Subcutaneous adipose tissue (tissue), 4 donors: ENCODE results near the gene SLC2A1. TPM values are rescaled to one million over a fixed set of nuclear protein-coding genes. Genes with fewer than 3 reads are reported as not detected.

Experiments used
- CTCF ChIP-seq: fragments of 450-650 bp; IDR thresholded peaks from one replicate; pipeline ENCODE4 v1.5.1; 2016; ENCODE audit warnings: low read depth, mild to moderate bottlenecking, control low read depth, antibody characterized with exemption, moderate library complexity
- total RNA-seq, 4 donors: library from RNA; depleted of rRNA; stranded (reverse); fragments of >200 nt; gene quantifications; one replicate each; pipeline ENCODE4 v1.1.0, GENCODE V29; 2016

SLC2A1 gene
- total RNA-seq, 4 donors from 2014 or later = 10.0 to 24.1 (median 20.6) TPM

DNA sequence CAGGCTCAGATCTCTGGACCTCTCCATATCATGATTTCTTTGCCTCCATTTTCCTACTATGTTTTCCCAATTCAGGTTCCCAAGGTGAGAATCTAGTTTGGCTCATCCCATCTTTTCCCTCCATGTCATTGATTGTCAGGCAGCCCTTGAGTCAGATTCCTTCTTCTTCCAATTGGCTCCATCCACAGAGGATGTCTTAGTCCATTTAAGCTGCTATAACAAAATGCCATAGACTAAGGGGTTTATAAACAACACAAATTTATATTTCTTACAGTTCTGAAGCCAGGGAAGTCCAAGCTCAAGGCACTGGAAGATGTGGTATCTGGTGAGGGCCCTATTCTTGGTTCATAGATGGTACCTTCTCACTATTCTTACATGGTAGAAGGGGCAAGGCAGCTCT is 42.8 kb upstream of the SLC2A1 start:
- no peak for TF ChIP-seq CTCF

DNA sequence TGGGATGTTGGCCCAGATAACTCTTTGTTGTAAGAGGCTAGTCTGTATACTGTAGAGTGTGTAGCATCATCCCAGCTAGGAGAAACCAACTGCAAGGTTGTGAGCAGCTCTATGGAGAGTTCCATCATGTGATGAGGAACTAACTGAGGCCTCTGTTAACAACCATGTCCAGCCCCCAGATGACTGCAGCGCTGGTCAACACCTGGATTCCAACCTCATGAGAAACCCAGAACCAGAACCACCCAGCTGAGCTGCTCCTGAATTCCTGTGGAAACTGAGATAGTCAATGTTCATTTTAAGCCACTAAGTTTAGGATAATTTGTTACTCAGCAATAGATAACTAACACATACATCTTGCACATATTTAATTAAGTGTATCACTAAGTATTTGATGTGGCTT is 41.6 kb upstream of the SLC2A1 start:
- TF ChIP-seq CTCF = no peak

DNA sequence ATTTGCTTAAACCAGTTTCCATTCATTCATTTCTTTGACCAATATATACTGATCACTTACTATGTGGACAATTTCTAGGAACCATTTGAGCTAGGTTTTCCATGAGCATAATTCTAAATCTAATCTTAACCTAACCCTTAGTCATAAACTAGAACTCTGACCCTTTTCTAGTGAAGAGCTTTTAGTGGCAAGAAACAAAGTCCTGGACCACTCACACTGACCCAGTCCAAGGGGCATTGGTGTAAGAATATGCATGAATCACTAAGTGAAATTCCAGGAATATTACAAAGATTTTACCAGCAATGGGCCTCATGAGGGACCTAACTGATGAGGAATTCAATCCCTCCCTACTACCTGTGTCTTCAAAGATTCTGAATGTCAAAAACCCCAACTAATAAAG is 40.6 kb upstream of the SLC2A1 start:
- no peak for TF ChIP-seq CTCF

GRCh38 chr1:42998386-42998785 is 39.7 kb upstream of the SLC2A1 start:
- no peak for TF ChIP-seq CTCF

- TF ChIP-seq CTCF = no peak
Measured at GRCh38 chr1:42996384-42996970, 37.8 kb upstream of the SLC2A1 start.

GRCh38 chr1:42993502-42994136 is 35.0 kb upstream of the SLC2A1 start:
- no peak for TF ChIP-seq CTCF

DNA sequence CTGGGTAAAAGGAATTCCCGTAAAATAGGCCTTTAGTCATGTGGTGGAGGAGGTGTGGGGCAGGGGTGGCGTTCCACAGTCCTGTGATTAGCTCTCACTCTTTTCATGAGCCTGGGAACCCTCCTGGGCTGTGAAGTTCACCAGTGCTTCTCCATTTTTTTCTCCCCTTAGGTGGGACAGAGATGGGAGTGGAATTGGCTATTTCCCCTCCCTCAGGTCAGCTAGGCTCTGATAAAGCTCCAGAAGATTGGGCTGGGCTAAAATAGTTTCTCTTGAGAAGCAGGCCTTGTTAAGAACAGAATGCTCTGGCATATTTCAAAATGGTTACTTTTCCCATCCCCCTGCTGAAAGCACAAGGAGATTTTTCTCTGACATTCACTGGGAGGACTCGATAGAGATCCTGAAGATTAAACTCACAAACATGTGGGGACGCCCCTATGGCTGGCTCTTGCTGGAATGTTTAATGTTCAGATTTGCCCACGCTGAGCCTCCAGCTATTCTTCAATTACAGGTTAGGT is 33.4 kb upstream of the SLC2A1 start:
- no peak for TF ChIP-seq CTCF
